IPS-15b (cell line): ENCODE data around the gene CGB1.
"Not testable (repeated sequence)": the region's sequence is repeated elsewhere in the genome, so short reads cannot be mapped to it uniquely, and the experiment has no call there.

Experiments used
- H3K27me3 ChIP-seq: one replicate; pipeline ENCODE4 v1.6.1; 2013; ENCODE audit warnings: low read length; ENCODE audit not compliant: control insufficient read depth, insufficient read depth
- H3K36me3 ChIP-seq: one replicate; pipeline ENCODE4 v1.6.1; 2013; ENCODE audit warnings: low read length; ENCODE audit not compliant: control insufficient read depth, insufficient read depth
- H3K4me1 ChIP-seq: one replicate; pipeline ENCODE4 v1.6.1; 2013; ENCODE audit warnings: mild to moderate bottlenecking, low read length; ENCODE audit not compliant: control insufficient read depth, insufficient read depth
- H3K4me3 ChIP-seq: one replicate; pipeline ENCODE4 v1.5.1; 2013; ENCODE audit warnings: low read depth, low read length
- H3K9ac ChIP-seq: one replicate; pipeline ENCODE4 v1.6.1; 2013; ENCODE audit warnings: low read depth, mild to moderate bottlenecking, low read length
- H3K9me3 ChIP-seq: one replicate; pipeline ENCODE4 v1.6.1; 2013; ENCODE audit warnings: mild to moderate bottlenecking, low read length; ENCODE audit not compliant: control insufficient read depth, insufficient read depth

The CGB1 gene

GRCh38 chr19:49056101-49056901 lies 19.6 kb upstream of the CGB1 start:
- no peaks in the 10 kb centered on the region for H3K4me1 ChIP-seq
- H3K9ac ChIP-seq = peak overlapping the region; percentile 12
- peak overlapping the region; percentile 60 for H3K4me3 ChIP-seq
- peaks cover 46% of the 10 kb centered on the region for H3K27me3 ChIP-seq
- no peaks in the 10 kb centered on the region for H3K36me3 ChIP-seq
- no peaks in the 10 kb centered on the region for H3K9me3 ChIP-seq

- H3K36me3 ChIP-seq = not testable (repeated sequence)
These were observed 13.8 kb upstream of the CGB1 start for GRCh38 chr19:49050376-49051033.

GRCh38 chr19:49049834-49050233 lies 13.1 kb upstream of the CGB1 start:
- H3K36me3 ChIP-seq, H3K9ac ChIP-seq, H3K4me3 ChIP-seq, H3K9me3 ChIP-seq, H3K4me1 ChIP-seq, H3K27me3 ChIP-seq: not testable (repeated sequence)

More at GRCh38 chr19:49050376-49051033, 13.8 kb upstream of the CGB1 start:
- H3K9ac ChIP-seq, H3K4me1 ChIP-seq, H3K4me3 ChIP-seq, H3K27me3 ChIP-seq, H3K9me3 ChIP-seq: not testable (repeated sequence)

- not testable (repeated sequence) for H3K9ac ChIP-seq, H3K36me3 ChIP-seq, H3K9me3 ChIP-seq, H3K4me1 ChIP-seq, H3K27me3 ChIP-seq, H3K4me3 ChIP-seq
These were observed 12.3 kb upstream of the CGB1 start, which contains the start of gene CGB8 for GRCh38 chr19:49049011-49049410. Gene CGB8, minus strand, starts transcription at chr19:49049111. Its CDS starts 372 bp downstream, at chr19:49048739.

GRCh38 chr19:49043548-49043947 lies 6.9 kb upstream of the CGB1 start, which contains the start of gene CGB5:
Gene CGB5, plus strand, starts transcription at chr19:49043848. Its CDS starts 362 bp downstream, at chr19:49044210.
- not testable (repeated sequence) for H3K9ac ChIP-seq, H3K36me3 ChIP-seq, H3K27me3 ChIP-seq, H3K4me1 ChIP-seq, H3K4me3 ChIP-seq, H3K9me3 ChIP-seq

- not testable (repeated sequence) for H3K9ac ChIP-seq, H3K27me3 ChIP-seq, H3K36me3 ChIP-seq, H3K9me3 ChIP-seq, H3K4me1 ChIP-seq, H3K4me3 ChIP-seq
These were observed 6.0 kb upstream of the CGB1 start for GRCh38 chr19:49042666-49043065.

- no peaks in the 10 kb centered on the region for H3K9me3 ChIP-seq
- no peaks in the 10 kb centered on the region for H3K4me1 ChIP-seq
- no peaks in the 10 kb centered on the region for H3K36me3 ChIP-seq
- H3K9ac ChIP-seq = no peak overlapping the region
- H3K27me3 ChIP-seq = no peaks in the 10 kb centered on the region
- no peak overlapping the region for H3K4me3 ChIP-seq
These were observed 5.5 kb upstream of the CGB1 start for GRCh38 chr19:49042177-49042576.

- not testable (repeated sequence) for H3K9ac ChIP-seq, H3K27me3 ChIP-seq, H3K4me1 ChIP-seq, H3K9me3 ChIP-seq, H3K36me3 ChIP-seq, H3K4me3 ChIP-seq
These were observed 3.0 kb upstream of the CGB1 start for GRCh38 chr19:49039736-49040135.

GRCh38 chr19:49038557-49039276 lies 2.0 kb upstream of the CGB1 start:
- not testable (repeated sequence) for H3K9me3 ChIP-seq, H3K4me1 ChIP-seq, H3K4me3 ChIP-seq, H3K27me3 ChIP-seq, H3K9ac ChIP-seq, H3K36me3 ChIP-seq

- not testable (repeated sequence) for H3K4me3 ChIP-seq, H3K4me1 ChIP-seq, H3K36me3 ChIP-seq, H3K9ac ChIP-seq, H3K27me3 ChIP-seq, H3K9me3 ChIP-seq
These were observed 1.4 kb upstream of the CGB1 start for GRCh38 chr19:49038111-49038510.

- not testable (repeated sequence) for H3K9ac ChIP-seq, H3K9me3 ChIP-seq, H3K27me3 ChIP-seq, H3K36me3 ChIP-seq, H3K4me1 ChIP-seq
- H3K4me3 ChIP-seq = peak within 1 kb of the TSS; percentile 43
These were observed 4.9 kb downstream of the CGB1 start, which contains the start of gene CGB2 for GRCh38 chr19:49031642-49032301. Gene CGB2, plus strand, starts transcription at chr19:49031890. Its CDS starts 206 bp downstream, at chr19:49032096.
